ENCODE data around the gene NINJ1.
A peak's percentile ranks its signal among the peaks of the same experiment; 100 is the strongest.

NINJ1 gene

DNA sequence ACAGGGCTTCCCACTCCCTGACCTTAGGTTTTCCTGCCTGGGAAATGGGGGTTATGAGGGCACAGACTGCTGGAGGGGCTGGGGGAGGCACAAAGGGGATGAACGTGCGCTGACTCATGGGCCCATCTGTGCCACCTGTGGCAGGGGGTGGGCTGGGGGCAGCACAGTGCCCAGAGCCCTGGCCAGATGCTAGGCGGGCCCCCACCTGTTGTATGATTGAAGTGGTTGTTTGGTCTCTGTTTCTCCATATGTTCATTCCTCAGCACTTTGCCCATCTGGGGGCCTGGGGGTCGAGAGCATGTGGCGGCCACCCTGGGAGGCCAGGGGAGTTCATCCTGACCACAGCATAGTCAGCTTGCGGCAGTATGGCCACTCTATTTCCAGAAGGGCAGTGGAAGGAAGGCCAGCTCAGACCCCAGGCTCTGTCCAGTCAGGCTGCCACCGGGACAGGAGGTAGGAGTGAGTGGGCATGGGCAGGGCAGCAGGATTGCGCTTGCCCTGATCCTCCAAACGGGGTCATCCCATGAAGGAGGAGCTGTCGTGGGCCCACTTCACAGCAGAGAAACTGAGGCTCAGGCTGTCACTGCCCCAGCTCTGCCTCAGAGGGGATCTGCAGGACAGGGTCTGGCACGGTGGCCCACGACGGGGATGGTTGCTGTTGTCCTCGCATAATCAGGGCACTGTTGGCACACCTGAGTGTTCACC lies 841 bp upstream of the NINJ1 start:
- Histone ChIP-seq H4K8ac (ENCODE audit: low read depth, low read length) (no peak overlapping the region), H2AK5ac (ENCODE audit: low read depth, low read length) (peak overlapping the region; percentile 73), H2AFZ (ENCODE audit: low read length) (peak overlapping the region; percentile 98), H2BK5ac (ENCODE audit: low read length) (peak overlapping the region; percentile 75), H3K23ac (ENCODE audit: low read depth, low read length, poor library complexity) (peak overlapping the region; percentile 62), H3K4ac (ENCODE audit: low read length) (peak overlapping the region; percentile 5), H3K9me3 (replicated peaks in 1 of 2; ENCODE audit: control insufficient read depth in 2 of 2, insufficient read depth in 1 of 2, low read depth in 1 of 2, low read length in 2 of 2) (peaks cover 0 to 3% of the 10 kb centered on the region in 2 donors), H3K27ac (replicated peaks; ENCODE audit: low read length) (no peak overlapping the region), H2BK15ac (ENCODE audit: low read length) (peak overlapping the region; percentile 46), H3K9ac (ENCODE audit: low read depth, low read length, poor library complexity) (peak overlapping the region; percentile 95), H3K36me3 (replicated peaks in 1 of 2; ENCODE audit: control insufficient read depth in 2 of 2, insufficient read depth in 2 of 2, low read length in 2 of 2) (no peaks in the 10 kb centered on the region), H2BK120ac (ENCODE audit: low read depth, low read length) (no peak overlapping the region), H3K27me3 (ENCODE audit: control insufficient read depth in 3 of 3, insufficient read depth in 3 of 3, low read depth in 1 of 3, low read length in 3 of 3) (peaks cover 0 to 8% (median 8%) of the 10 kb centered on the region in 3 experiments), H3K79me1 (ENCODE audit: low read depth, low read length) (peaks cover 7% of the 10 kb centered on the region), H3K4me1 (ENCODE audit: control insufficient read depth in 2 of 2, insufficient read depth in 1 of 2, low read depth in 1 of 2, low read length in 2 of 2) (peaks cover 13 to 17% of the 10 kb centered on the region in 2 donors), H4K91ac (ENCODE audit: low read depth, low read length, poor library complexity) (no peak overlapping the region), H3K18ac (ENCODE audit: low read length) (peak overlapping the region; percentile 90), H3K4me2 (ENCODE audit: insufficient read depth, low read length, poor library complexity, severe bottlenecking) (peak overlapping the region; percentile 93), H3K14ac (ENCODE audit: low read length) (no peak overlapping the region), H2BK12ac (ENCODE audit: low read length) (peak overlapping the region; percentile 33), H3K4me3 (ENCODE audit: low read length in 2 of 2) (peak overlapping the region; percentile 73 to 80)
- WGBS, 2 donors (ENCODE audit: extremely low coverage in 2 of 2, insufficient read length in 2 of 2, insufficient replicate concordance in 1 of 2): no CpG with 5 or more reads among the region's 14 CpGs
- no peak for DNase-seq (ENCODE audit: low spot score)

- Histone ChIP-seq H2AK5ac (ENCODE audit: low read depth, low read length) (no peak overlapping the region), H2BK15ac (ENCODE audit: low read length) (no peak overlapping the region), H3K4me2 (ENCODE audit: insufficient read depth, low read length, poor library complexity, severe bottlenecking) (peak overlapping the region; percentile 93), H2BK120ac (ENCODE audit: low read depth, low read length) (no peak overlapping the region), H3K23ac (ENCODE audit: low read depth, low read length, poor library complexity) (peak overlapping the region; percentile 62), H3K18ac (ENCODE audit: low read length) (peak overlapping the region; percentile 94), H2AFZ (ENCODE audit: low read length) (peak overlapping the region; percentile 98), H3K4ac (ENCODE audit: low read length) (peak overlapping the region; percentile 20), H2BK12ac (ENCODE audit: low read length) (no peak overlapping the region), H4K8ac (ENCODE audit: low read depth, low read length) (no peak overlapping the region), H3K4me1 (ENCODE audit: control insufficient read depth in 2 of 2, insufficient read depth in 1 of 2, low read depth in 1 of 2, low read length in 2 of 2) (peaks cover 13 to 17% of the 10 kb centered on the region in 2 donors), H3K4me3 (ENCODE audit: low read length in 2 of 2) (peak overlapping the region; percentile 73 to 91), H3K27me3 (ENCODE audit: control insufficient read depth in 3 of 3, insufficient read depth in 3 of 3, low read depth in 1 of 3, low read length in 3 of 3) (peaks cover 0 to 8% (median 8%) of the 10 kb centered on the region in 3 experiments), H2BK5ac (ENCODE audit: low read length) (peak overlapping the region; percentile 75), H3K9me3 (replicated peaks in 1 of 2; ENCODE audit: control insufficient read depth in 2 of 2, insufficient read depth in 1 of 2, low read depth in 1 of 2, low read length in 2 of 2) (peaks cover 0 to 3% of the 10 kb centered on the region in 2 donors), H3K9ac (ENCODE audit: low read depth, low read length, poor library complexity) (peak overlapping the region; percentile 96), H3K36me3 (replicated peaks in 1 of 2; ENCODE audit: control insufficient read depth in 2 of 2, insufficient read depth in 2 of 2, low read length in 2 of 2) (no peaks in the 10 kb centered on the region), H3K27ac (replicated peaks; ENCODE audit: low read length) (peak overlapping the region; percentile 59), H4K91ac (ENCODE audit: low read depth, low read length, poor library complexity) (no peak overlapping the region), H3K79me1 (ENCODE audit: low read depth, low read length) (peaks cover 7% of the 10 kb centered on the region), H3K14ac (ENCODE audit: low read length) (no peak overlapping the region)
- no CpG with 5 or more reads among the region's 34 CpGs for WGBS, 2 donors (ENCODE audit: extremely low coverage in 2 of 2, insufficient read length in 2 of 2, insufficient replicate concordance in 1 of 2)
- peak; percentile 59 for DNase-seq (ENCODE audit: low spot score)
Observed at GRCh38 chr9:93133681-93134014, 403 bp downstream of the NINJ1 start.

DNA sequence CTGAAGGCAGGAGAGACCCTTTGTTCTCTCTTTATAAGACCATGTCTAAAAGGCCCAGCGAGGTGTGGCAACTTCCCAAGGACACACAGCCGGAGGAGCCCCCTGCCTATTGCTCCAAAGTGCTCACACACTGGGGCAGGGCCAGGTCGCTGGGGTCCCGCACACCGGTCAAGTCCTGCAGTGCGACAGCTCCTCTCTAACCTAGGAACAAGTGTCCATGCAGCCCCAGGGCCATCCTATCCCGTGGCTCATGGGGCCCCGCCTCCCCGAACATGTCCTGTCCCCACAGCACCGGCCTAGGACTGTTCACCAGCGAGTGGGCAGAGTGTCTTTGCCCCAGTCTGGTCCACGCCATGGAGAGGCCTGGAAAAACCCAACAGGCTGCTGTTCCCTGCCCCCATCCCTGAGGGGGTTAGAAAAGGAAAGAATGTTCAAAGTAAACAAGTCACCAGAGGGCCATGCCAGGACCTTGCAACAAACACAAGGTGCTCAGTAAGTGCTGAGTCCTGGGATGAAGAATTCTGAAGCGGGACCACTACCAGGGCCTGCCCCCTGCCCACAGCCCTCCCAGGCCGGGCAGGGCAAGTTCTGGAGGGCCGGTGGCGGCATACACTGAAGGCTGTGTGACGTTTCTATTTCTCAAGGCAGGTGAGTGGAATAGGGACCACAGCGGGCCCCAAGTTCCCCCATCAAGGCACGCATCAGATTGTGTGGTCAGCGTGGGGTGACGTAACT lies 938 bp downstream of the NINJ1 start:
- Histone ChIP-seq H3K18ac (ENCODE audit: low read length) (peak overlapping the region; percentile 94), H2AFZ (ENCODE audit: low read length) (peak overlapping the region; percentile 98), H3K27ac (replicated peaks; ENCODE audit: low read length) (no peak overlapping the region)

More for the DNA sequence above, 938 bp downstream of the NINJ1 start:
- Histone ChIP-seq H3K36me3 (replicated peaks in 1 of 2; ENCODE audit: control insufficient read depth in 2 of 2, insufficient read depth in 2 of 2, low read length in 2 of 2) (no peaks in the 10 kb centered on the region), H3K4me1 (ENCODE audit: control insufficient read depth in 2 of 2, insufficient read depth in 1 of 2, low read depth in 1 of 2, low read length in 2 of 2) (peaks cover 13 to 17% of the 10 kb centered on the region in 2 donors), H3K23ac (ENCODE audit: low read depth, low read length, poor library complexity) (no peak overlapping the region), H3K79me1 (ENCODE audit: low read depth, low read length) (peaks cover 9% of the 10 kb centered on the region), H3K4me3 (ENCODE audit: low read length in 2 of 2) (peak overlapping the region; percentile 73 to 91), H2AK5ac (ENCODE audit: low read depth, low read length) (peak overlapping the region; percentile 36), H4K91ac (ENCODE audit: low read depth, low read length, poor library complexity) (no peak overlapping the region), H3K9me3 (replicated peaks in 1 of 2; ENCODE audit: control insufficient read depth in 2 of 2, insufficient read depth in 1 of 2, low read depth in 1 of 2, low read length in 2 of 2) (no peaks in the 10 kb centered on the region), H4K8ac (ENCODE audit: low read depth, low read length) (no peak overlapping the region), H3K27me3 (ENCODE audit: control insufficient read depth in 3 of 3, insufficient read depth in 3 of 3, low read depth in 1 of 3, low read length in 3 of 3) (peaks cover 0 to 8% (median 8%) of the 10 kb centered on the region in 3 experiments), H3K4ac (ENCODE audit: low read length) (no peak overlapping the region), H3K9ac (ENCODE audit: low read depth, low read length, poor library complexity) (peak overlapping the region; percentile 75), H2BK5ac (ENCODE audit: low read length) (peak overlapping the region; percentile 75), H3K4me2 (ENCODE audit: insufficient read depth, low read length, poor library complexity, severe bottlenecking) (peak overlapping the region; percentile 93), H2BK15ac (ENCODE audit: low read length) (no peak overlapping the region), H2BK120ac (ENCODE audit: low read depth, low read length) (no peak overlapping the region), H2BK12ac (ENCODE audit: low read length) (no peak overlapping the region), H3K14ac (ENCODE audit: low read length) (no peak overlapping the region)
- WGBS, 2 donors (ENCODE audit: extremely low coverage in 2 of 2, insufficient read length in 2 of 2, insufficient replicate concordance in 1 of 2): no CpG with 5 or more reads among the region's 21 CpGs
- no peak for DNase-seq (ENCODE audit: low spot score)

Data from neuronal stem cell (in vitro differentiated cells).